RPMI8226 (cell line): ENCODE results near the gene NHERF2.

Experiments used
- DNase-seq: peaks from one replicate; pipeline ENCODE4 v3.0.0-alpha.2; 2015

NHERF2 gene

DNA sequence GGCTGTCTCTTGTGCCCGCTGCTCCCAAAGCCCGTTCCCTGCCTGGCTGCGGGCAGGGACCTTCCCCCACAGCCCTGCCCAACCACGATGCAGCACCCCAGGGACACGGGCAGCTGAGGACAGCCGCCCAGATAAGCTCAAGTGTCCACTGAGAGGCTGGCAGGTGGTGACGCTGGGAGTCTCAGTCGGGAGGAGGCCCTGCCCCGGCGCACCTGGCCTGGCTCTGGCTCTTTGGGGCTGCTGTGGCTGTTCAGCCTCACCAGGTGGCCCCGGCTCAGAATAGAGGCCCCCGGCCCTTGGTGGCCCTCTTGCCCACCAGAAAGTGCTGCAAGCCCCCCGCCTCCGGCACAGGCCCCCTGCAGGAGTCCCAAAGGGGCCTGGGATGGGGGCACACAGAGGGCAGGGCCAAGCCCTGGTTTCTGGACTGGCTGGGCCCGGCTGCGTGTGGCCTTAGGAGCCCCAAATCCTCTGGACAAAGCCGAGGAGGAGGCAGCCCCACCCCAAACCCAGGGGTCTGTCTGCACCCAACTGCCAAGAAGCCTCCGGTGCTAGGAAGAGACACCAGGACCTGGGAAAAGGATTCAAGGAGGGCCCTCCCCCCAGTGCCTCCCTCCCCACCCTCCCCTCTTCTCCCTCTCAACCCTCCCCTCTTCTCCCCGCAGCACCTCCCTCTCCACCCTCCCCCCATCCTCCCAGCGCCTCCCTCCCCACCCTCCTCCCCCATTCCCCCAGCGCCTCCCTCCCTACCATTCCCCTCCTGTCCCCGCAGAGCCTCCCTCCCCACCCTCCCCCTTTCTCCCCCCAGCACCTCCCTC, 15.7 kb downstream of the NHERF2 start:
- DNase-seq: no peak

DNA sequence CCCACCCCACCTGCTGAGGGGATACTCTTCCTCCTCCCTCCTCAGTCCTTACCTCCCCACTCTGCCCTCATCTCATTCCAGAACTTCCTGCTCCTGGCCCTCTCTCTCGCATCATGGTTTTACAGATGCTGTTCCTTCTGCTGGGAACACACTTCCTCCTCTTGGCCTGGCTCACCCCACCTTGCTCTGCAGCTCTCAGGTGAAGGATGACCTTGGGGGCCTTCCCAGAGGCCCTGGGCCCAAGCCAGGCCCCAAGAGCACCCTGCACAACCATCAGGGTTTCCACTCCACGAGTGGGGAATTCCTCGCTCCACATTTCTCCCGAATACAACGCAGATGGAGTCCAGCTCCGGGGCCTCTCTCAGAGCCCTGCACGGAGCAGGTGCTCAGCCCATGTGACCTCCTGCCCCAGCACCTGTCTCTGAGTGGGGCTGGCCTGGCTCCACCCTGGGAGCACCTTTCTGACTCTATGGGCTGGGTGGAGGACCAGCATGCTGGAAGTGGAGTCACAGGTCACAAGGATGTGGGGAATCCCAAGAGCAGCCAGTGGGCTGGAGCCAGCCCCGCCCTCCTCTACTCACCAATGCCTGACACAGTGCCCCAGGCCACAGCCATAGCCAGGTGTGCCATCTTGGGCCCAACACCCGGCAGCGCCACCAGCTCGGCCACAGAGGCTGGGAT, 16.4 kb downstream of the NHERF2 start:
- no peak for DNase-seq

DNA sequence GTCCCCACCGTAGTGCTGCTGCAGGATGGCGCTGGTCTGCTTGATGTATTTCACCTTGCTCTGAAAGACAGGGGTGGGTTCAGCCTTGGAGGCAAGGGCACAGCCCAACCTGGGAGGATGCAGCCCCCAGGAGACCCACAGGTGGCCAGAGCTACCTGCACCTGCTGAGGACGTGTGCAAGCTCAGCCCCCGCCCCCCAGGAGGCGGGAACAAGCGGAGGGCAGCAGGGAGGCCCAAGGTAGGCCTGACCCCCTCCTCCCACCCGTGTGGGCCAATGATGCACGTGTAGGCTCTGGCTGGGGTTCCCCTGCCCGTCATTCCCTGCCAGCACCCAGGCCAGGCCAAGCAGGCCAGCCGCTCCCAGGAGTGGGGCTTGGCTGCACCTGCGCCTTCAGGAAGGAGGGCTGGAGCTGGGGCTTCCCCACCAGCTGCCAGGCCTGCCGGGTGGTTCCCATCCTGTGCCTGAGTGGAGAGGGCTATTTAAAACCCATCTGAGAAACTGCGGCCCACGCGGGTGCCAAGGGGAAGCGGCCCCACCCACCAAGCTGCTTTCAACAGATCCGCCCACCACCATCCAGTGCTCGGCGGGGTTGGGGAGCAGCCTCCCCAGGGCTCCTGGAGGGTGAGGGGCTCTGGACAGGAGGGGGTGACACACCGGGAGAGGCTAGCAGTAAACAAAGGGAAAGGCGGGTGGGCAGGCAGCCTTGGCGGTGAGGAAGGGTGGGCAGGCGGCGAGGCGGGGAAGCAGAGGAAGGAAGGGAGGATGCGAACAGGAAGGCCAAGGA, 17.2 kb downstream of the NHERF2 start:
- no peak for DNase-seq

DNA sequence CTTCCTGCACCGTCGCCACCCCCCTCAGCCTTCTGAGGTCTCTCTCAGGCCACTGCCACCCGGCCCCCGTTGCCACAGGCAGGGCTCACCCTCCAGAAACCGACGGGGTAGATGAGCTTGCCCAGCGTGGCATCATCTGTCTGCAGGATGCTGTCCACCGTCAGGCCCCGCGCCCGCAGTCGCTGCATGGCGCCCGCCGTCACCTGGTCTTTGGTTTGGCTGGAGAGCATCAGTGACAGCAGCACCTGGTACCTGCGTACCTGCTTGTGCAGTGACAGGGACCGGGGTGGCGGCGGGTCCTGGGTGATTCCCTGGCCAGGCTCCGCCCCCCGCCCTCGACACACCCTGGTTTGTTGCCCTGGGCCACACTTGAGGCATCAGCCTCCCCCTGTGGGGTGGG, 17.8 kb downstream of the NHERF2 start:
- DNase-seq: no peak

DNA sequence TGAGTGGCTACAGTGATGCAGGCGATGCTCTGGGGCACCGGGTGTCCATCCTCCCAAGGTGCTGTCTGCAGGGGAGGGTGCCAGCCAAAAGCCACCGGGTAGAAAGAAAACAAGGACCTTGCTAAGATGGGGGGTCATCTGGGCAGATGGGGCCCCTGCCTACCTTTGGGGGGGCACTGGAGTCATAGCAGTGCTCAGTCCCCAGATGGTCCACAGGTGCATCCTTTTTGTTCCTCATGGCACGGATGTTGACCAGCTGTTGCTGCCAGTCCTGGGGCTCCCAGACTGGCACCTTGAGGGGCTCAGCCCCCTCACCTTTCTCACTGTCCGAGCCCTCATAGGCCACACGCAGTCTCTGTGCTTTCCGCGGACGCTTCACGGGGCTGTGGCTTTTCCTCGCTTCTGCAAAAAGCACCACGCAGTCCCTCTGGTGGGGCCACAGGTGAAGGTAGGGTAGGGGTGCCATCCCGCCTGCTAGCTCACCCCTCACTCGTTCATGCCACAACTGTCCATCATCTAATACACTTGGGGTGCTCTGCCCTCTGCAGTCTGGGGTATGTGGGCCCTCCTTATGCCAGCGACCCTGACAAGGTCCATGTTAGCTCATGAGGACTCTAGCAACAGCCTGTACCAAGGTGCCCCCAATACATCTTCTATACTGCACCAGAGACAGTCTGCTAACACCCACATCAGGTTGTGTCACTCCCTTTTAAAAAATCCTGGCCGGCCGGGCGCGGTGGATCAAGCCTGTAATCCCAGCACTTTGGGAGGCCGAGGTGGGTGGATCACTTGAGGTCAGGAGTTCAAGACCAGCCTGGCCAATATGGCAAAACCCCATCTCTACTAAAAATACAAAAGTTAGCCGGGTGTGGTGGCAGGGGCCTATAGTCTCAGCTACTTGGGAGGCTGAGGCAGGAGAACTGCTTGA, 19.5 kb downstream of the NHERF2 start:
- no peak for DNase-seq

DNA sequence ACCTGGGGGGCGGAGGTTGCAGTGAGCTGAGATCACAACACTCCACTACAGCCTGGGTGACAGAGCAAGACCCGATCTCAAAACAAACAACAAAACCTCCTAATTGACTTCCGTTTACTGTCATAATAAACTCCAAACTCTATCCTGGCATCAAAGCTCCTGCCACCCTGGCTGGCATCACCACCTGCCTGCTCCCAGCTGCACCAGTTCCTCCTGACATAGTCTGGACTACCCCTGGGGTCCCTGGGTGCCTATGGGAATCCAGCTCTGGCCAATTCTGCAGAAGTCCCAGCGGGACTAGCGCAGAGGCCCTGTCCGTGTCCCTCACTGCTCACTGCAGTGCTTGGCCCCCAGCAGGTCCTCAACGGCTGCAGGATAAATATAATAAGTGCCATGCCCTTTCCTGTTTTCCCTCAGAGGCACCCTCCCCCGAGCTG, 20.2 kb downstream of the NHERF2 start:
- DNase-seq: no peak

DNA sequence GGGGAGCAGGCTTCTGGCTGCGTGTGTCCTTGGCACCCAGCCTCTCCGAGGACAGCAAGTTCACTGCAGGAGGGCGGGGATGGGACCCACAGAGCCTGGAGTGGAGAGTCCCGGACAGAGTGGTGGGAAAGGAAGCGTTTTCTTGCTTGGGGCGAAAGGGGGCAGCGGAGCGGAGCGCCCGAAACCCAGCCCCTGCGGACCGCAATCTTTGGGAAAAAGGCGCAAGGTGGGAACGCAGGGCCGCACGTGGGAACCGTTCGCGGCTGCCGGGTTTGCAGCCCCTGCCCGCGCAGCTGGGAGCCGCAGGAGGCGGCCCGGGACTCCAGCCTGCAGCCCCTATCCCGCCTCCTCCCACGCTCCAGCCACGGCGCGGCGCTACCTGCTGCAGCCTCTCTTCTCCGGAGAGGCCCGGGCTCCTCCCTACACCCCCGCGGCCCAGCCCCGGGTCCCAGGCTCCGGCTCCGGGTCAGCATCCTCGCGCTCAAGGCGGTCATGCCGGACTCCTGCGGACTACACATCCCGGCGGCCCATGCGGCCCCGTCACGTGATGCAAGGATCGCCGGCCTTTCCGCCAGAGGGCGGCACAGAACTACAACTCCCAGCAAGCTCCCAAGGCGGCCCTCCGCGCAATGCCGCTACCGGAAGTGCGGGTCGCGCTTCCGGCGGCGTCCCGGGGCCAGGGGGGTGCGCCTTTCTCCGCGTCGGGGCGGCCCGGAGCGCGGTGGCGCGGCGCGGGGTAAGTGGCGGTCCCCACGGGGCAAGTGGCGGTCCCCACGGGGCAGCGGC, 20.8 kb downstream of the NHERF2 start, which contains the start of the genes NTHL1 and TSC2:
Gene NTHL1, minus strand, starts transcription at position 505 of the 786 bp plus-strand sequence. Its CDS starts 11 bp downstream, at position 494.
Gene TSC2, plus strand, starts transcription at position 656 of the 786 bp plus-strand sequence. CDS start 631 bp downstream, outside the sequence.
- DNase-seq: peak; percentile 99

DNA sequence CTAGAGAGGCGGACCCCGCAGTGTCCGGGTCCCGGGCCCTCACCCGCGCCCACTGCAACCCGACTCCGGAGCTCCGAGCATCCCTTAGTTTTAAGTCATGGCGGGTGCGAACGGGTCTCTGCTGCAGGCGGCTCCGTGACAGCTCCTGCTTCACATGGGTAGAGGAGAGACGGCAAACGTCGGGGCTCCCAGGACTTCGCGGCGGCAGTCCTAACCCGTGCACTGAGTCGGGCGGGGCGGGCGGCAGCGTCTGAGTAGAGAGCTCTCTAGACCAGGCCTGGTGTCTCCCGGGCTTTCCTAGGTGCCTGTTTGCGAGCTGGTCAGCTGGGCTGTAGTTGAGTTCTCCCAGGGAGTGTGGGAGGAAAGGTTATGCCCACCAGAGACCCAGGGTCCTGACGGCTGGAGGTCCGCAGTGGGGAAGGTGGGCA, 21.4 kb downstream of the NHERF2 start:
- peak; percentile 39 for DNase-seq

DNA sequence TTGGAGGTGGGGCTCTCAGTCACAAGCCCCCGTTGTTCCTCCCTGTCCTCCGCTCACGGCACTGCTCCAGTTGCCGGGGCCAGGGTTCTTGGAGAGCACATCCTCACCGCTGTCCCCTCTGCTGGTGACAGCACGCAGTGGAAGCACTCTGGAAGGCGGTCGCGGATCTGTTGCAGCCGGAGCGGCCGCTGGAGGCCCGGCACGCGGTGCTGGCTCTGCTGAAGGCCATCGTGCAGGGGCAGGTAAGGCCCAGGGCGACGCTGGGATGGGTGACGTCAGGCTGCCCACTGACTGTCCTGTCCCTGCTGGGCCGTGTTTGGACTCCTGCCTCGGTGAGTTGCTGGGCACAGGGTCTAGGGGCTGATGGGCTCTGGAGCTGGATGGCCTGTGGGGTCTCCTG, 26.5 kb downstream of the NHERF2 start:
- DNase-seq: no peak

DNA sequence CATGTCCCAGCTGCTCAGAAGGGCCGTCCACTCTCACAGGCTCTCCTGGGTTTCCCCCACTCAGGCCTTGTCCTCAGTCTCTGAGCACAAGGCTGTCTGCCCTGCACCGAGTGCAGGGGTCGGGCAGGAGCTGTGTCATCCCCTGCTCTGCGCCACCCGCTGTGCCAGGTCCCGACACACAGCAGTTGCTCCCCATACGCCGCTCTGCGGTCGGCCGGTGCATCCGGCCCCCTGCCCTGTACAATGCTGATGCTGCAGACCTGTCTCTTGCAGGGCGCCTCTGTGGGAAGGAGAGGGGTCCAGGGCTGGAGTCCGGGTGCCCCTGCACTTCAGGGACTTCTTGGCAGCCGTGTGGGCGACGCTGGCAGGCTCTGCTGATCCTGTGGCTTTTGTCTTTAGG, 27.2 kb downstream of the NHERF2 start:
- DNase-seq: no peak

DNA sequence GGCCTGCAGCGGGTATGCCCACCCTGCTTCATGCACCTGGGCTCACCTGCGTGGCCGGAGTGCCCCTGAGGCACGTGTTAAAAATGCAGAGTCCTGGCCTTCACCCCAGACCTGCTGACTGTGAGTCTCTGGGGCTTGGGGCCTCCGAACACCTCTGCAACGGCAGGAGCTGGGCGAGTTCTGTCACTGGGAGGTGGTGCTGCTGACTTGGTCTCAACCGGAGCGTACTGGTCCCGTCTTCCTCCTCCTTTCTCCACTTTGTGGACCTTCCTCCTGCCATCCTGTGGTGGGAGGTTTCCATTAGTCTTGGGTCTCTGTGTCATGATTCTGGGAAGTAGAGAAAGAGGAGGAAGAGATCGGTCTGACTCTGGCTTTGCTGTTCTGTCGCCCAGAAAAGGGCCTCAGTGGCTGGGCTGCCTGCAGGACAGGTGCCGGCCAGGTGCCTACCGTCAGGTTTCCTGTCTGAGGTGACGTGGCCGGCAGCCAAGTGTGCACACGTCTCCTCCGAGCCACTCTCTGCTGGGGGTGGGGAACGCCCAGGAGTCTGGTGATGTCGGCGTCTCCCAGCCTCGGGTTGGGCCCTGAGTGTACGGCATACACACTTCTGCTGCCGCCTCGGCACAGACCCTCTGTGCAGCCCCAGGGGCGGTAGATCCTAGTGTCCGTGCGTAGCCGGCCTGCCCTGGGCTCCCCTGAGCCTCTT, 28.0 kb downstream of the NHERF2 start:
- DNase-seq: no peak

DNA sequence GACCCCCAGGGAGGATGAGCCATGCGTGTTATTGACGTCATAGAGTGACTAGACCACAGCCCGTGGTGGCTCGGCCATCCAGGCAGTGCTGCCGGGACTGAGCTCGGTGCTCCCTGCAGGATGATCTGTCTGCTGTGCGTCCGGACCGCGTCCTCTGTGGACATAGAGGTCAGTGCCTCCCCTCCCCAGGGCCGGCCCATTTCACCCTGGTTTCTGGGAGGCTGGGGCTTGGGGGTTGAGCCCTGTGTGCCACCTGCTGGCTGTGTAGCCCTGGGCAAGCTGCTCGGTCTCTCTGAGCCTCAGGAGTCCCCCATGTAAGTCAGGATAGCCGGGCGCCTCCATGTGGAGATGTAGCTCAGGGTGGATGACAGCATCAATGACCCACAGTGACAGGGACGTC, 29.4 kb downstream of the NHERF2 start:
- no peak for DNase-seq

DNA sequence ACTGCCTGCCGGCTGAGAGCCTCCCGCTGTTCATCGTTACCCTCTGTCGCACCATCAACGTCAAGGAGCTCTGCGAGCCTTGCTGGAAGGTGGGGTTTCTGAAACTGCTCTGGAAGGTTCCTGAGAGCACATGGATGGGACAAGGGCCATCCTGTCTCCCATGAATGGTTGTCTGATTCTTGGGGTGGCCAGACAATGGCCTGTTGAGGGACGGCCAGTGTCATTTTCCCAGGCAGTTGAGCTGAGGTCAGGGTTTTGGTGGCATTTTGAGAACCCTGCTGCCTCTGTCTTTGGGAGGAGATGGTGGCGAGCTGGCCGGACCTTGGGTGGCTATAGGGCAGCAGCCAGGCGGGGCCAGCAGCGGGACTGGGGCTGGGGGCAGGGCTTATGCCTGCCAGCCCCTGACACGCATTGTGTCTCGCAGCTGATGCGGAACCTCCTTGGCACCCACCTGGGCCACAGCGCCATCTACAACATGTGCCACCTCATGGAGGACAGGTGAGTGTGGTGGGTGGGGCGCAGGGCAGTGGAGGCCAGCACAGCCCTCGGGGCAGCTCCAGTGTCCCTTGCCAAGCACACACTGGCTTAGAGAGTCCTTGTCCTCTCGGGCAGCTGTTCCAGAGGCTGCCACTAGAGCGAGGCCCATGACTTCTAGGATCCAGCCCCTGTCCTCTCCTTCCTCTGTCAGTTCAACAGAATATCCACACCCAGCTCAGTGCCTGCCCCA, 30.1 kb downstream of the NHERF2 start:
- DNase-seq: no peak

DNA sequence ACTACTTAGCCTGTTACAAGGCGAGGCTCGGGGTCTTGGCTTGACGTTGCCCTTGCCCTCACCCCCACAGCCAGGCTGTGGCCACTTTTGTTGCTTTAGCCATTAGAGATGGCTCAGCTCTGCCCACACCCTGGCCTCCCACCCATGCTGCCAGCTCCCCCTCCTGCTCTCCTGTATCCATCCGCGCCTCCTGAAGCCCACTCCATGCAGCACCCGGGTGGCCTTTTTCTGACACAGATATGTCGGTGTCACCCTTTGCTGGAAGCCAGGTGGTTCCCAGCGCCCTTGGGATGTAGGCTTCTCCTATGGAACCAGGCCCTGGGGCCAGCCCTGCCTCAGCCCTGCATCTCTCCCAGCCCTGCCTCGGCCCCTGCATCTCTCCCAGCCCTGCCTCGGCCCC, 30.7 kb downstream of the NHERF2 start:
- DNase-seq: no peak

DNA sequence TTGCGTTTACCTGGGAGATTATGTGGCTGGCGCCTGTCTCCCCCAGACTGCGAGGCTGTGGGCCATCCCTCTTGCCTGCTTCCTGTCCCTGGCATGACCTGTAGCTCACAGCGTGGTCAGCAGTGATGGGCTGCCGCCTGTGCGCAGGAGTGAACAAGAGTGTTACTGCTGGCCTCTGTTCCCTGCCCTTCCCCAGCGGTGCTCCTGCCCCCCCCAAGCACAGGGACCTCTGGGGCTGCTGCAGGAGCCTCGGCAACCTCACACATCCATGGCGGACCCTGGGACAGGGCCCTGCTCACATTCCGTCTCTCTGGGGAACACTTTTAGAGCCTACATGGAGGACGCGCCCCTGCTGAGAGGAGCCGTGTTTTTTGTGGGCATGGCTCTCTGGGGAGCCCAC, 31.7 kb downstream of the NHERF2 start:
- DNase-seq: no peak

DNA sequence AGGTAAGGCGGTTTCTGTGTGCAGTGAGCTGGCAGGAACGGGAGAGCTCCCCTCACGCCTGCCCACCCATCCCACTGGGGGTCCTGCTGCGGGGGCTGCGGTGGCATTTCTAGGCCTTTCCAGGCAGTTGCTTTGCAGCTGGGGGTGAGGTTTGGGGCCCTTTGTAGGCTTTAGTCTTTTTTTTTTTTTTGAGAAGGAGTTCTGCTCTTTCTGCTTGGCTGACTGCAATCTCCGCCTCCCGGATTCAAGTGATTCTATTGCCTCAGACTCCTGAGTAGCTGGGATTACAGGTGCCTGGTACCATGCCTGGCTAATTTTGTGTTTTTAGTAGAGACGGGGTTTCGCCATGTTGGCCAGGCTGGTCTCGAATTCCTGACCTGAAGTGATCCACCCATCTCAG, 32.2 kb downstream of the NHERF2 start:
- DNase-seq: no peak

DNA sequence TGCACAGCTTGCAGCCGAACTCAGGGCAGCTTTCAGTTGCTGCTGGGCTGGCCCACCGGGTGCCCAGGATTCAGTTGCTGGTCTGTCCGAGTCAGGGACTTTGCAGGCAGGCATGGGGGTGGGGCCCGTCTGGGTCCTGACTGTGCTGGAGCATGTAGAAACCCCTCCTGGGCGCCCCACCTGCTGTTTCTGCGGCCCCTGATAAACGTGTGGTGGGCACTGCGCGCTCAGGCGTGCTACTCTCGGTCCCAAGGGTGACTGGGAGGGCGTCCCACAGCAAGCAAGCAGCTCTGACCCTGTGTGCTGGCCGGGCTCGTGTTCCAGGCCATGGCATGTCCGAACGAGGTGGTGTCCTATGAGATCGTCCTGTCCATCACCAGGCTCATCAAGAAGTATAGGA, 33.6 kb downstream of the NHERF2 start:
- no peak for DNase-seq

DNA sequence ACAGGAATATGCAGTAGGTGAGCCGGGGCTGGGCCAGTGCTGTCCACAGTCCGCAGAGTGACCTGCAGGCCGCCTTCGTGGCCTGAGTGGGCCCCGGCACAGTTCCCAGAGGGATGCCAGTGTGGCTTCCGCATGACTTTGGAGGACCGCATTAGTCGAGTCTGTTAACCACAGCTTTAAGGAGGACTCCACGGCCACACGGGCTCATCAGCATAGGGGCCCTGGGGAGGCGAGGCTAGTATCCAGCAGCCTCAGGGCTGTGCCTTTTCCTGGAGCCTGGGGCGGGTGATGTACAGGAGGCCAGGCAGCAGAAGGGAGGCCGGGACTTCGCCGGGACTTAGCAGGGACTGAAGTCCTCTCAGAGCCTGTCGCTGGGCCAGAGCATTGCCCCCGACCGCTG, 34.3 kb downstream of the NHERF2 start:
- no peak for DNase-seq

DNA sequence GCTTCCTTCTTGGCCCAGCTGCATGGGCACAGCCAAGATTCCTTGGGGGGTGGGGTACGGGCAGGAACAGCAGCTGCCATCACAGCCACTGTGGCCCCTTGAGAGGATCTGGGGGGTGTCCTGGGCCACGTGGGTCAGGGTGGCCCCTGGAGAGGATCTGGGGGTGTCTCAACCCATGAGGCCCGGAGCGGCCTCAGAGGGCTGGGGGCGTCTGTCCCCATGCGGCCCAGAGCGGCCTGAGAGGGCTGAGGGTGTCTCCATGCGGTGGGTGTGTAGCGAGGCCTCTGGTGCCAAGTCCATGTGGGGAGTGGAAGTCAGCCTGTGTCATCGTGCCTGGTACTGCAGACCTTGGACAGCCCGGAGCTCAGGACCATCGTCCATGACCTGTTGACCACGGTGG, 34.8 kb downstream of the NHERF2 start:
- DNase-seq: no peak

DNA sequence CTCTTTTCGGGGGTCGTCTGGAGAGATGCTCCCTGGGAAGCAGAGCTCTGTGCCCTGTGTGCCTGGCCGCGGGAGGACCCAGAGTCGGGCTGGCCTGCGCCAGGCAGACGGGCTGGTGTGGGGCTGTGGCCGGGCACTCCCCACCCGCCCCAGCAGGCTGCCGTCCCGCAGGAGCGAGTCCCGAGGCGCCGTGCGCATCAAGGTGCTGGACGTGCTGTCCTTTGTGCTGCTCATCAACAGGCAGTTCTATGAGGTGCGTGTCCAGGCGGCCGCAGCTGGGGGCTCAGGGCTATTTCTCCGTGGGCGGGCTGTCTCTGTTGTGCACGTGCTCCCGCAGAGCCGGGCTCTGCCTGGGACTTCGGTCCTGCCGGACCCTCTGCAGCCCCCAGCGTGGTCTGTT, 36.1 kb downstream of the NHERF2 start:
- no peak for DNase-seq
